Peyer's patch (tissue), 4 donors: ENCODE results near the gene IL12RB2. TPM values are rescaled to one million over a fixed set of nuclear protein-coding genes. Genes with fewer than 3 reads are reported as not detected.

Experiments
- DNase-seq, 3 donors: peaks; one replicate each; pipeline ENCODE4 v3.0.0-alpha.2; 2017 to 2019
- H3K27ac ChIP-seq, 4 donors: fragments of 200-600 bp; sonication (generic); one replicate each; pipeline ENCODE4 v1.5.1; 2016 to 2019
- H3K27me3 ChIP-seq, 2 donors: fragments of 200-600 bp; sonication (generic); one replicate each; pipeline ENCODE4 v1.5.1; 2019
- H3K36me3 ChIP-seq, 3 donors: fragments of 200-600 bp; sonication (generic); one replicate each; pipeline ENCODE4 v1.5.1; 2016 to 2019
- H3K4me1 ChIP-seq, 4 donors: fragments of 200-600 bp; sonication (generic); one replicate each; pipeline ENCODE4 v1.5.1; 2016 to 2019
- H3K4me3 ChIP-seq, 4 donors: fragments of 200-600 bp; sonication (generic); 1 replicate in 3 of 4; 2 replicates in 1 of 4; pipeline ENCODE4 v1.5.1; 2016 to 2019; ENCODE audit warnings: mild to moderate bottlenecking in 1 of 4
- H3K9me3 ChIP-seq, 4 donors: fragments of 200-600 bp; sonication (generic); one replicate each; pipeline ENCODE4 v1.5.1; 2016 to 2019; ENCODE audit warnings: mild to moderate bottlenecking in 1 of 4
- CTCF ChIP-seq, 6 experiments: fragments of 450-650 bp in 4 of 6; fragments of 200-600 bp in 2 of 6; sonication (generic) in 1 of 6; IDR thresholded peaks; one replicate each; pipeline ENCODE4 v1.5.1; 2017 to 2019; ENCODE audit warnings: antibody characterized with exemption in 6 of 6, mild to moderate bottlenecking in 3 of 6, moderate library complexity in 1 of 6
- POLR2A ChIP-seq, 2 donors: fragments of 450-650 bp; IDR thresholded peaks; one replicate each; pipeline ENCODE4 v1.5.1; 2017; ENCODE audit warnings: antibody characterized with exemption in 2 of 2, mild to moderate bottlenecking in 2 of 2, moderate library complexity in 2 of 2
- total RNA-seq, 4 donors: library from RNA; depleted of rRNA; stranded (reverse); fragments of >200 nt; gene quantifications; one replicate each; pipeline ENCODE4 v1.1.0, GENCODE V29; 2016

IL12RB2 gene
- total RNA-seq, 4 donors from 2014 or later: 0.35 to 3.3 (median 1.8) TPM

GRCh38 chr1:67312615-67313014 is 4.9 kb downstream of the IL12RB2 start:
- DNase-seq: no peak
- H3K4me3 ChIP-seq: no peak overlapping the region
- H3K9me3 ChIP-seq: no peaks in the 10 kb centered on the region
- peaks cover 0 to 4% of the 10 kb centered on the region in 2 donors for H3K27me3 ChIP-seq
- H3K36me3 ChIP-seq: no peaks in the 10 kb centered on the region
- H3K4me1 ChIP-seq: peaks cover 0 to 7% (median 2%) of the 10 kb centered on the region in 4 donors
- TF ChIP-seq CTCF (IDR thresholded peaks at IDR 0.05): no peak
- no peak for TF ChIP-seq POLR2A (IDR thresholded peaks at IDR 0.05)
- H3K27ac ChIP-seq: peak overlapping the region in 1 of 4 donors; percentile 1

- Histone ChIP-seq H3K9me3 (no peaks in the 10 kb centered on the region), H3K4me1 (no peaks in the 10 kb centered on the region), H3K27me3 (no peaks in the 10 kb centered on the region), H3K36me3 (no peaks in the 10 kb centered on the region), H3K4me3 (no peak overlapping the region), H3K27ac (no peak overlapping the region)
- no peak for DNase-seq
- TF ChIP-seq CTCF (IDR thresholded peaks at IDR 0.05) (no peak), POLR2A (IDR thresholded peaks at IDR 0.05) (no peak)
Measured at GRCh38 chr1:67313934-67314671, 6.4 kb downstream of the IL12RB2 start.

DNA sequence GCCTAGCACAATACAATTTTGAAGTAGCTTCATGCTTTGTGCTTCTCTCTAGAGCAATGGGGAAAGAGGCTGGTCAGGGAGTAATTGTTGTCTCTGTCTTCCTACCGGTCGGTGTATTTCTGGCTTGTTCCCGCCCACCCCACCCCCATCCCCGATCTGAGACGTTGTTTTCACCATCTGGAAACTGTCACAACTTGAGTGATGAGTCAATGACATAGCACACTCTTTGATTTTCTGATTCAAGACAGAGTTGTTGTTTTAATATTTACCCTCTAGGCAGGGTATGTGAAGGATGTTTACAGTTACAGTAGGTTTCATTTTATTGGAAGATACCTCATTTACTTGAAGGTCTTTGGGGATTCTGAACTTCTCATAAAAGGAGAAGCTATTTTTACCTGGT is 7.0 kb downstream of the IL12RB2 start:
- Histone ChIP-seq H3K4me1 (no peaks in the 10 kb centered on the region), H3K36me3 (no peaks in the 10 kb centered on the region), H3K9me3 (no peaks in the 10 kb centered on the region), H3K27me3 (no peaks in the 10 kb centered on the region), H3K4me3 (no peak overlapping the region), H3K27ac (no peak overlapping the region)
- TF ChIP-seq CTCF (IDR thresholded peaks at IDR 0.05) (no peak), POLR2A (IDR thresholded peaks at IDR 0.05) (no peak)
- no peak for DNase-seq

DNA sequence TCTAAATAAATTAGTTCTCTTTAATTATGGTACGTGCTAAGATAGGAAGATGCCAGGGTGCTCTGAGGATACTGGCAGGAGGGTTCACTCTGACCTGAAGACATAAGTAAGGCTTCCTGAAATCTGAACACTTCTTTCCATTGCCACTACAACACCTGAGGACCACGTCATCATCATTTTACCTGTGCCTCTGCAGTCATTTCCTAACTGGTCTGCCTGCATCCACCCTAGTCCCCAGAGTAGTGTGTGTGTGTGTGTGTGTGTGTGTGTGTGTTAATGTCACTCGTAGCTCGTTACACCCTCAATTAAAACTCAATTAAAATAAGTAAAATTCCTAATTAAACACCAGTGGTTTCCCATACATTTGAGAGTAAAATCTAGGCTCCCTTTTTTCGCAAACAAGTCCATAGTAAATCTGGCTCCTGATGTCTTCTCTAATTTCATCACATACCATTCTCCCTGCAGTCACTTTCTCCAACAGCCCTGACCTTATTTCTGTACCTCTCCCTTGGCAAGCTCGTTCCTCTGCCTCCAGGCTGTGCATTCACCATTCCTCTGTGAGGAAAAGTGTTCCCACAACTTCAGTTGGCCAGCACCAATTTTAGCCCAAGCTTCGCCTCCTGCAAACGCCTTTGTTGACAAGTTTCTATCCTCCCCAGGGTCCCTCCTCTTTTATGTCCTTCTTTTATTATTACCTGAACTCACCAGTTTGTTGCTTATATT is 8.7 kb downstream of the IL12RB2 start:
- no peak for DNase-seq
- TF ChIP-seq CTCF (IDR thresholded peaks at IDR 0.05) (no peak), POLR2A (IDR thresholded peaks at IDR 0.05) (no peak)
- no peak overlapping the region for H3K4me3 ChIP-seq

DNA sequence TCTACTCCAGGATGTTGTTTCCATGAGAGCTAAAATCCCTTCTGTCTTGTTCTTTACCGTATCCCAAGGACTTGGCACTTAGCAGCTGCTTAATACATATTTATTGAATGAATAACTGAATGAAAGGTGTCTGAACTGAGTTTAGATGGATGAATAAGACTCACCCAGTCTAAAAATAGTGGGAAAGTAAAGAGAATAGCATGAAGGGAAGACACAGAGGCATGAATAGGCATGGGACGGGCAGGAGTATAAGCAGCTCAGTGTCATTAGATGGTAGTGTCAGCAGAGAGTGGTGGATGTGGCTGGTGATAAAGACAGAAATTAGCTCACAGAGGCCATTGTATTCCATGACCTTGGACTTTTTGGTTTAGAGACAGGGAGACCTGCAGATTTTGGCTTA is 9.2 kb downstream of the IL12RB2 start:
- TF ChIP-seq POLR2A (IDR thresholded peaks at IDR 0.05) (no peak), CTCF (IDR thresholded peaks at IDR 0.05) (no peak)
- no peak overlapping the region for H3K27ac ChIP-seq

More for the DNA sequence above, 8.7 kb downstream of the IL12RB2 start:
- Histone ChIP-seq H3K36me3 (no peaks in the 10 kb centered on the region), H3K27ac (no peak overlapping the region), H3K27me3 (no peaks in the 10 kb centered on the region), H3K4me1 (no peaks in the 10 kb centered on the region), H3K9me3 (no peaks in the 10 kb centered on the region)

More for the DNA sequence above, 9.2 kb downstream of the IL12RB2 start:
- H3K4me3 ChIP-seq: no peak overlapping the region
- H3K4me1 ChIP-seq: no peaks in the 10 kb centered on the region
- H3K27me3 ChIP-seq: no peaks in the 10 kb centered on the region
- H3K36me3 ChIP-seq: no peaks in the 10 kb centered on the region
- H3K9me3 ChIP-seq: no peaks in the 10 kb centered on the region
- no peak for DNase-seq
